Gastroesophageal sphincter (tissue), 3 donors: ENCODE results near the gene TRABD2B.

ENCODE experiments used
- EP300 ChIP-seq: sonication (generic); formaldehyde crosslinking; IDR thresholded peaks from one replicate; pipeline ENCODE4 v1.6.1; 2017; ENCODE audit warnings: antibody characterized with exemption, mild to moderate bottlenecking
- TF ChIP-seq, protein P1 (sequence below), 4 experiments: fragments of 200-600 bp in 2 of 4; fragments of 450-650 bp in 2 of 4; sonication (generic) in 1 of 4; IDR thresholded peaks; one replicate each; pipeline ENCODE4 v1.5.1; 2017 to 2019; ENCODE audit warnings: antibody characterized with exemption in 4 of 4, mild to moderate bottlenecking in 2 of 4, moderate library complexity in 2 of 4

- TF ChIP-seq, protein P1, sequence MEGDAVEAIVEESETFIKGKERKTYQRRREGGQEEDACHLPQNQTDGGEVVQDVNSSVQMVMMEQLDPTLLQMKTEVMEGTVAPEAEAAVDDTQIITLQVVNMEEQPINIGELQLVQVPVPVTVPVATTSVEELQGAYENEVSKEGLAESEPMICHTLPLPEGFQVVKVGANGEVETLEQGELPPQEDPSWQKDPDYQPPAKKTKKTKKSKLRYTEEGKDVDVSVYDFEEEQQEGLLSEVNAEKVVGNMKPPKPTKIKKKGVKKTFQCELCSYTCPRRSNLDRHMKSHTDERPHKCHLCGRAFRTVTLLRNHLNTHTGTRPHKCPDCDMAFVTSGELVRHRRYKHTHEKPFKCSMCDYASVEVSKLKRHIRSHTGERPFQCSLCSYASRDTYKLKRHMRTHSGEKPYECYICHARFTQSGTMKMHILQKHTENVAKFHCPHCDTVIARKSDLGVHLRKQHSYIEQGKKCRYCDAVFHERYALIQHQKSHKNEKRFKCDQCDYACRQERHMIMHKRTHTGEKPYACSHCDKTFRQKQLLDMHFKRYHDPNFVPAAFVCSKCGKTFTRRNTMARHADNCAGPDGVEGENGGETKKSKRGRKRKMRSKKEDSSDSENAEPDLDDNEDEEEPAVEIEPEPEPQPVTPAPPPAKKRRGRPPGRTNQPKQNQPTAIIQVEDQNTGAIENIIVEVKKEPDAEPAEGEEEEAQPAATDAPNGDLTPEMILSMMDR (IDR thresholded peaks at IDR 0.05) = no peak
- no peak for TF ChIP-seq EP300
Observed at GRCh38 chr1:47962750-47963492, 34.3 kb downstream of the TRABD2B start.
